ENCODE results near the gene SLC22A1. TPM values are rescaled to one million over a fixed set of nuclear protein-coding genes. Genes with fewer than 3 reads are reported as not detected.
"Not testable (repeated sequence)": the region's sequence is repeated elsewhere in the genome, so short reads cannot be mapped to it uniquely, and the experiment has no call there.

SLC22A1 gene
- total and polyA plus RNA-seq, 8 donors: 0.53 to 2.5 (median 0.83) TPM

DNA sequence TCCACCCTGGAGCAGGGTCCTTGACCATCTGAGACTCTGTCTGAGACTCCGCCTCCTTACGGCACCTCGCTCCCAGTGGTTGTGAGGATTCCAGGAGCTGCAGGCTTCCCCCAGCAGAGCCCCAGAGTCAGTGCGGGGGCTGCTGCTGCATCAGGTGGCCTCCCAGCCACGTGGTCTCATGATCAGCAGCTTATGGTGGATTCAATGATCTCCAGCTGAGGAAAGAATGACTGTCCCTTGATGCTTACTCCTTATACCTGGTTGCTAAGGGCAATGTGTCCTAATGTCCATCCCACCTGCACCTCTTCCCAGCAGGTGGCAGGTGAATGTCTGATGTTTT is 40.0 kb downstream of the SLC22A1 start:
- intact Hi-C loops (cut with DNase I): no loop called here
- DNase-seq (no peak), FAIRE-seq (no peak), ATAC-seq (no peak)
- 81 to 83% methylated on average over 5 of the region's 5 CpGs for WGBS, 2 donors
- Histone ChIP-seq H3K27me3 (no peaks in the 10 kb centered on the region), H3K4me3 (no peak overlapping the region), H3K27ac (no peak overlapping the region), H3K4me1 (peaks cover 0 to 9% (median 4%) of the 10 kb centered on the region in 3 donors), H3K9me3 (no peaks in the 10 kb centered on the region), H3K36me3 (no peaks in the 10 kb centered on the region)
- TF ChIP-seq, protein P1, sequence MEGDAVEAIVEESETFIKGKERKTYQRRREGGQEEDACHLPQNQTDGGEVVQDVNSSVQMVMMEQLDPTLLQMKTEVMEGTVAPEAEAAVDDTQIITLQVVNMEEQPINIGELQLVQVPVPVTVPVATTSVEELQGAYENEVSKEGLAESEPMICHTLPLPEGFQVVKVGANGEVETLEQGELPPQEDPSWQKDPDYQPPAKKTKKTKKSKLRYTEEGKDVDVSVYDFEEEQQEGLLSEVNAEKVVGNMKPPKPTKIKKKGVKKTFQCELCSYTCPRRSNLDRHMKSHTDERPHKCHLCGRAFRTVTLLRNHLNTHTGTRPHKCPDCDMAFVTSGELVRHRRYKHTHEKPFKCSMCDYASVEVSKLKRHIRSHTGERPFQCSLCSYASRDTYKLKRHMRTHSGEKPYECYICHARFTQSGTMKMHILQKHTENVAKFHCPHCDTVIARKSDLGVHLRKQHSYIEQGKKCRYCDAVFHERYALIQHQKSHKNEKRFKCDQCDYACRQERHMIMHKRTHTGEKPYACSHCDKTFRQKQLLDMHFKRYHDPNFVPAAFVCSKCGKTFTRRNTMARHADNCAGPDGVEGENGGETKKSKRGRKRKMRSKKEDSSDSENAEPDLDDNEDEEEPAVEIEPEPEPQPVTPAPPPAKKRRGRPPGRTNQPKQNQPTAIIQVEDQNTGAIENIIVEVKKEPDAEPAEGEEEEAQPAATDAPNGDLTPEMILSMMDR (IDR thresholded peaks at IDR 0.05): no peak

DNA sequence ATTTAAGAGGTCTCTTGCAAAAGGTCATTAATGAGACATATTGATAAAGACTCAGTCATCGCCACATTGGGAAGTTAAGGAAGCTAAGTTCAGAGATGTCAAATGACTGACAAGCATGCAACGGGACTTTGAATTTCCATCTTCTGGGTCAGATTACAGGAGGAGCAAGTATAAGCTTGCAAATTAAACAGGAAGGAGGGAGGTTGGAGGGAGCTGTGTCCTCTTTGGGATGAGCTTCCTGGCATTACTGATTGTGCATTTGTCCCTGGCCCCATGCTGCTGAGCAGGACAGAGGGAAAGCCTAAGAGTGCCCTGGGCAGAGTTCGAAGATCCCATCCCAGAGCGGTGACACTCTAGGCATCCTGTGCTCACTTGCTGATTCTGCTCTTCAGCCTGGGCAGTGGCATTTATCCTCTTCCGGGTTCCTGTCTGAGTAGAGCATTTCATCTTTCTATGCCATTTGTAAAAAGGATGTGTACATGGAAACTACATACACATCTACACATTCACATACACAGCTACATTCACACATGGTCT is 40.5 kb downstream of the SLC22A1 start:
- TF ChIP-seq, protein P1 (IDR thresholded peaks at IDR 0.05): no peak
- DNase-seq (no peak), ATAC-seq (no peak), FAIRE-seq (no peak)
- H3K4me3 ChIP-seq: no peak overlapping the region
- H3K4me1 ChIP-seq: peaks cover 0 to 9% (median 4%) of the 10 kb centered on the region in 3 donors
- H3K9me3 ChIP-seq: no peaks in the 10 kb centered on the region
- intact Hi-C loops (cut with DNase I): no loop called here
- H3K27ac ChIP-seq: no peak overlapping the region
- 76 to 79% methylated on average over 5 of the region's 5 CpGs for WGBS, 2 donors
- no peaks in the 10 kb centered on the region for H3K36me3 ChIP-seq
- H3K27me3 ChIP-seq: no peaks in the 10 kb centered on the region

DNA sequence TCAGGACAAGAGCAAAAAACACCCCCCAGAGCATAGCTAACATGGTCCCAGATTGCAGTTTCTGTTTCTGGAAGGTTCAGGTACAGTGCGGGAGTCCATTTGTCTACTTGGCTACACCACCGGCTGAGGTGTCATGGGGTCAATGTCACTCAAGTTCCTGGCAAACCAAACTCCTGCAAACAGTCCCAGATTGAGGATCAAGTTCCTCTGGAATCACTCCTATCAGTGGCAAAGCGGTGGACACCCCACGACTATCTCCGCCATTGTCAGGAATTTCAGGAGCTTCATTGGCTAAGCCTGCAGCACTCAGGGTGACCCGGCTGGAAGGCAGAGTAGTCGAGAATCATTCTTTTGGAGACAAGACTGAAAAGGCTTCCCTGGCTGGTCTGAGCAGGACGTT is 41.8 kb downstream of the SLC22A1 start:
- WGBS, 2 donors: 37 to 46% methylated on average over 8 of the region's 8 CpGs
- TF ChIP-seq, protein P1 (IDR thresholded peaks at IDR 0.05): no peak
- DNase-seq (no peak), FAIRE-seq (no peak), ATAC-seq (peak in 2 of 4 donors; percentile 33 to 38)
- Histone ChIP-seq H3K27me3 (no peaks in the 10 kb centered on the region), H3K9me3 (no peaks in the 10 kb centered on the region), H3K4me1 (peaks cover 0 to 9% (median 4%) of the 10 kb centered on the region in 3 donors), H3K36me3 (no peaks in the 10 kb centered on the region), H3K4me3 (no peak overlapping the region), H3K27ac (no peak overlapping the region)
- intact Hi-C loops (cut with DNase I): no loop called here

DNA sequence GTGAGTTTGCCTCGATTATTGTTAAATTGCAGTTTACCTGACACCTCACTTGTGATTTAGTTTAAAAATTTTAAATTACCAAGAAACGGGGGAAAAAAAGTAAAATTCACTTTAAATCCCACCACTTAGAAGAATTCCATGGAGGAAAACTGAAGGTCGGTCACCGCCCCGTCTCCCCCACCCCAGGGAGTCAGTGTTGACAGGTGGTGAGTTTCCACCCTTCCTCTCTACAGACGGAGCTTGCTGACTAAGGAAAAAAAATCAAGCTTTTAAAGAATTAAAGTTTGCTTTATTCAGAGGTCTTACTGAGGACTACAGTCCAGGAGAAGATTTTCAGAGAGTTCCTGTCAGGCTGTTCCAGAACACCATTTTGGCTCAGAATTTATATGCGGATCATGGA is 42.3 kb downstream of the SLC22A1 start:
- no peak overlapping the region for H3K4me3 ChIP-seq
- ATAC-seq: no peak
- H3K27ac ChIP-seq: no peak overlapping the region
- no peaks in the 10 kb centered on the region for H3K9me3 ChIP-seq
- H3K36me3 ChIP-seq: no peaks in the 10 kb centered on the region
- H3K27me3 ChIP-seq: no peaks in the 10 kb centered on the region
- no peak for DNase-seq
- intact Hi-C loops (cut with DNase I): no loop called here
- H3K4me1 ChIP-seq: peaks cover 0 to 9% (median 4%) of the 10 kb centered on the region in 3 donors
- WGBS, 2 donors: 36 to 43% methylated on average over 7 of the region's 7 CpGs
- TF ChIP-seq, protein P1 (IDR thresholded peaks at IDR 0.05): no peak
- no peak for FAIRE-seq

DNA sequence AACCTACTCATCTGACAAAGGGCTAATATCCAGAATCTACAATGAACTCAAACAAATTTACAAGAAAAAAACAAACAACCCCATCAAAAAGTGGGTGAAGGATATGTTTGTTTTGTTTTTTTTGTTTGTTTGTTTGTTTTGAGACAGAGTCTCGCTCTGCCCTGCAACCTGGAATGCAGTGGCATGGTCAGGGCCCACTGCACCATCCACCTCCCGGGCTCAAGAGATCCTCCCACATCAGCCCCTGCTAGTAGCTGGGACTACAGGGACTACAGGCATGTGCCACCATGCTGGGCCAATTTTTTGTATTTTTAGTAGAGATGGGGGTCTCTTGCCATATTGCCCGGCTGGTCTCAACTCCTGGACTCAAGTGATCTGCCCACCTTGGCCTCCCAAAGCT is 44.3 kb downstream of the SLC22A1 start:
- H3K4me1 ChIP-seq; DNase-seq; FAIRE-seq; H3K27ac ChIP-seq; intact Hi-C loops (cut with DNase I); H3K27me3 ChIP-seq; ATAC-seq; H3K4me3 ChIP-seq; H3K9me3 ChIP-seq; H3K36me3 ChIP-seq: not testable (repeated sequence)
- WGBS, 2 donors: 92 to 93% methylated on average over 3 of the region's 3 CpGs

Data from pancreas (tissue), 10 donors.